DMS79 (cell line): ENCODE measurements around the gene POMP.

Experiments
- DNase-seq: peaks from one replicate; lab custom pipeline; 2025; lab: John Stamatoyannopoulos, UW

POMP gene

GRCh38 chr13:28658796-28659620 lies at the start of gene POMP:
Gene POMP, plus strand, starts transcription at chr13:28659130. Its CDS starts 55 bp downstream, at chr13:28659185.
- DNase-seq: peak; percentile 70

- DNase-seq: no peak
Observed at GRCh38 chr13:28609381-28609780, 49.5 kb upstream of the POMP start.

GRCh38 chr13:28609926-28610325 lies 49.0 kb upstream of the POMP start:
- DNase-seq: no peak

- no peak for DNase-seq
Observed at GRCh38 chr13:28610996-28611395, 47.9 kb upstream of the POMP start.

GRCh38 chr13:28611654-28612131 lies 47.2 kb upstream of the POMP start:
- no peak for DNase-seq

- DNase-seq: no peak
Observed at GRCh38 chr13:28613562-28613961, 45.4 kb upstream of the POMP start.

GRCh38 chr13:28615916-28616446 lies 42.9 kb upstream of the POMP start:
- DNase-seq: no peak

- DNase-seq: no peak
Observed at GRCh38 chr13:28618230-28618994, 40.5 kb upstream of the POMP start.

- no peak for DNase-seq
Observed at GRCh38 chr13:28620011-28620830, 38.7 kb upstream of the POMP start.

GRCh38 chr13:28621449-28621848 lies 37.5 kb upstream of the POMP start:
- no peak for DNase-seq

GRCh38 chr13:28622286-28622685 lies 36.6 kb upstream of the POMP start:
- no peak for DNase-seq

GRCh38 chr13:28623782-28624706 lies 34.9 kb upstream of the POMP start:
- no peak for DNase-seq

- no peak for DNase-seq
Observed at GRCh38 chr13:28624707-28625432, 34.1 kb upstream of the POMP start.

- DNase-seq: no peak
Observed at GRCh38 chr13:28626266-28626665, 32.7 kb upstream of the POMP start.

GRCh38 chr13:28628241-28628640 lies 30.7 kb upstream of the POMP start:
- DNase-seq: no peak

- DNase-seq: no peak
Observed at GRCh38 chr13:28630869-28631268, 28.1 kb upstream of the POMP start.

GRCh38 chr13:28631801-28632200 lies 27.1 kb upstream of the POMP start:
- no peak for DNase-seq

GRCh38 chr13:28636069-28636468 lies 22.9 kb upstream of the POMP start:
- DNase-seq: no peak

- DNase-seq: no peak
Observed at GRCh38 chr13:28636677-28637317, 22.1 kb upstream of the POMP start.
